Activated T-cell treated with anti-CD3 and anti-CD28 coated beads for 1 hour (primary cell): ENCODE data around the gene KRTAP10-11.
"Not testable (repeated sequence)": the region's sequence is repeated elsewhere in the genome, so short reads cannot be mapped to it uniquely, and the experiment has no call there.

Experiments used
- DNase-seq: peaks from one replicate; pipeline ENCODE4 v3.0.0-alpha.2; 2020; ENCODE audit warnings: low read depth

Gene KRTAP10-11

DNA sequence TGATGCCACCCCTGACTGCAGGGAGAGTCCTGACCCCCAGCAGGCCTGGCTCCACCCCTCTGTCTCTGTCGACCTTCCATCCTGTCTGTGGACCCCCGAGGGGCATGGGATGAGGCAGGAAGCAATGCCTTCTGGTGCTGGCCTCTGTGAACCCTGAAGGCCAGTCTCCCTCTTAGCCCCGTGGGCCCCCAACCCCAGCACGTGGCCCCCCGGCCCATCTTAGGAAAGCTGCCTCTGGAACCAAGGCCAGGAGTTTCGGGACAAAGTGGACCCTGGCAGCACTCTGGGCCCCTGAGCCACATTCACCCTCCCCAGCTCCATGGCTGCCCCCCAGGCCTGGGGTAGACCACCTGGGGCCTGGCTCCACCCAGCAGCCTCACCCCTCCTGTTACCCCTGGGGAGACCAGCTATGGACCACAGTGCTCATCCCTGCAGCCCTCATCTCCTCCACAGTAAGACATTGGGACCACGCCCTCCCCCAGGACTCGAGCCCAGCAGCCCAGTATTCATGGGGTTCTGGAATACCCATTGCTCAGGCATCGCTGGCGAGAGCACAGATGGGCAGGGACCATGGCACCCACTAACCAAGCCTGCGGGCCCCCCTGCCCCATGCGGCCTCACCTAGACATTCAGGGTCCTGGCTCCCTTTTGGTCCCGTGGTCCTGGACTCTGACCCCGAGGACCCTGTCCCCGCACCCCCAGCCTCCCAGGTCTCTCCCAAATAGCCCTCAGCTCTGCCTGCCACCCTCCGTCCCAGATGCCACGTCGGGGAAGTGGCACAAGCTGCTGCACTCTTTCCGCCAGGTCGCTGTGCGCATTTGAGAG is 7.5 kb upstream of the KRTAP10-11 start:
- not testable (repeated sequence) for DNase-seq

GRCh38 chr21:44639331-44639655 is 6.9 kb upstream of the KRTAP10-11 start:
- DNase-seq, result no peak

- no peak for DNase-seq
Measured at GRCh38 chr21:44640761-44641160, 5.5 kb upstream of the KRTAP10-11 start.

DNA sequence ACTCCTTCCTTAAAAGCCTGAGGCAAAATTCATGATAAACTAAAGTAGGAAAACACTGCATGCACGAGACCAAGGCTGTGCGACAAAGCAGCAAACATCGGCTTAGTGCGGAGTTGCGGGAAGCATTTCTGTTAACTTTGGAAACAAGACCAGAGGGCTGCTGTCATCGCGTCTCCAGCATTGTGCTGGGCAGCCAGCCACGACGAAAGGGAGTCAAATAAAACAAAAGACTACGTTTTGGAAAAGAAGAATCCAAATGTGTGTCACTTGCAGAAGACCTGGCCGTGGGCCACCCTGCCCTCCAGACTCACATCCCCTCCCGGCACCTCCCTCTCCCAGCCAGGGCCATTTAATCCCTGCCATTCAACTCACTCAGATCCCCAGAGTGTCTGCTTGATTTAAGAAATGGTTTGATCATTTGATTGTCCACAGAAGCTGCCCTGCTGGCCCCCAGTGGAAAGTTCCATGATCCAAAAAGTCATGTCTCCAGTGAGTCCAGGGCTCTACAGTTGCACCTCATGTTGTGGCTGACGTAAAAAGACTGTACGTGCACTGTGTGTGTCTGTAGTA is 2.4 kb upstream of the KRTAP10-11 start:
- no peak for DNase-seq

- DNase-seq, result no peak
Measured at GRCh38 chr21:44644878-44645277, 1.3 kb upstream of the KRTAP10-11 start.

- no peak for DNase-seq
Measured at GRCh38 chr21:44647222-44647552, 973 bp downstream of the KRTAP10-11 start.

DNA sequence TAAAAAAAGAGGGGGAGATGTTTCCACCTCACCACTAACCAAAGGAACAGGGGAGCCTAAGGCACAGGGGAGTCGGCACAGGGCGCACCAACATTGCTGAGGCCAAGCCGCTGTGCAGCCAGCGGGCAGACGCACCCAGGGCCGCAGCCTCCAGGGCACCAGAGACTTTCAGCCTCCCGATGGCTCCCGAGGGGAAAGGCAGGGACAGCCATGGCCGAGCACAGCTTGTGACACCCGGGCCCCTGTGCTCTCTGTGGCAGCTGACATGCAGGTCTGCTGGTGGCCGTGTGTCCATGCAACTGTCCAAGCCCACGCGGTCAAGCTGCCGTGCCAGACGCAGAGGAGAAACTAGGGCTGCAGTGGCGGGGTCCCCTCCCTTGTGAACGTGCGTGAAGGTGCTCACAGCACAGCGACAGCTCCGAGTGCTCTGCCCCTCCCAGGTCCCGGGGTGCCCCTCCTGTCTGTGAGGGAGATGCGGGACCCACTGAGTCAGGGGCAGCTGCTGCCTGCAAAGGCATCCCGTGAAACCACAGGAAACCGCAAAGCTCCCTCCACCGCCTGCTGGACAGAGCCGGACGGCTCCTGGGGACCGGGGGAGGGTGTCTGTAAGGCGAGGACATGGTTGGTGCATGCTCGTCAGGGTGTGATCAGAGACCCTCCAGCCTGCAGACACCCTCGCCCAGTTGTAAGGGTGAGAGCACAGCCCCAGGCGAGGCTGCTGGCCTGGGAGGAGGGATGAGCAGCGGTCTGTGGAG is 2.5 kb downstream of the KRTAP10-11 start:
- DNase-seq, result no peak

GRCh38 chr21:44649521-44650100 is 3.4 kb downstream of the KRTAP10-11 start:
- DNase-seq, result no peak

- DNase-seq, result no peak
Measured at GRCh38 chr21:44650265-44650972, 4.2 kb downstream of the KRTAP10-11 start.

DNA sequence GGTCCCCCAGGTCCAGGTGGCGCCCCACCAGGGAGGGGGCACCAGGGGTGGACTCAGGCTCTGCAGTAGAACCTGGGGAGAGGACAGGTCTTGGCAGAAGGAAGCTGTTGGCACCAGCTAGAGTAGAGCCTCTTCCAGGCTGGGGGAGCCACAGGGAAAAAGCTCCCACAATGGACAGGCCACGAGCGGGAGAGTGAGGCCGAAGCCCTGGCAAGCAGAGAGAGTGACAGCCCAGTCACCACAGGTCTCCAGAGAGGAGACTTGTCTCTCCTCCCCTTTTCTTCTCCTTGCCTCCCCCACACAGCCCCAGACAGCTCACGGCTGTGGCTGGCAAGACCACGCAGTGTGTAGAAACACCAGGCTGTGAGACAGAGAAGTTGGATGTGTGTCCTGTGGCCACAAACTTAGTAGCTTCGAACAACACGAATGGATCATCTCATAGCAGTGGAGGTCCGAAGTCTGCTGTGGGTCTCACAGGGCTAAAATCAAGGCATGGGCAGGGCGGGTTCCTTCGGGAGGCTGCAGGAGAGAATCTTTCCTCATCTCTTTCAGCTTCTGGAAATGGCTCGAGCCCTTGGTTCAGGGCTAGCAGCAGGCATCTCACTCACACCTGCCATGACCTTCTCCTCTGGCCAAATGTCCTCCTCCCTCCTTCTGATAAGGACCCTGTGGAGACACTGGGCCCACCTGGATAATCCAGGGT is 4.9 kb downstream of the KRTAP10-11 start:
- DNase-seq, result no peak

DNA sequence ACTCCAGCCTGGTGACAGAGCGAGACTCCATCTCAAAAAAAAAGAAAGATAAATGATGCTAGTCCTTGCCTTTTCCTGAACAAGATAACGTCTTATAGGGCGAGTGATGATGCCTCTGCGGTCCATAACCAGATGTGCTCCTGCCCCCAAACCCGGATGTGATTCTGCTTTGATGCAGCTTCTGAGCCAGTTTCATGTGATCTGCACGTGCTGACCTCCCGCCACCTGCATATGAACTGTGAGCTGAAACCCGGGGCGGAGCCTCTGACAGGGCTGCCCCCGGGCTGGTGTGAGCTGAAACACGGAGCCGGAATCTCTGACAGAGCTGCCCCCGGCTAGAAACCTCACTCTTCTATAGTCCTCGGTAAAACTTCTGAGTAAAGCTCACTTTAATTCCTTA is 6.9 kb downstream of the KRTAP10-11 start:
- no peak for DNase-seq

DNA sequence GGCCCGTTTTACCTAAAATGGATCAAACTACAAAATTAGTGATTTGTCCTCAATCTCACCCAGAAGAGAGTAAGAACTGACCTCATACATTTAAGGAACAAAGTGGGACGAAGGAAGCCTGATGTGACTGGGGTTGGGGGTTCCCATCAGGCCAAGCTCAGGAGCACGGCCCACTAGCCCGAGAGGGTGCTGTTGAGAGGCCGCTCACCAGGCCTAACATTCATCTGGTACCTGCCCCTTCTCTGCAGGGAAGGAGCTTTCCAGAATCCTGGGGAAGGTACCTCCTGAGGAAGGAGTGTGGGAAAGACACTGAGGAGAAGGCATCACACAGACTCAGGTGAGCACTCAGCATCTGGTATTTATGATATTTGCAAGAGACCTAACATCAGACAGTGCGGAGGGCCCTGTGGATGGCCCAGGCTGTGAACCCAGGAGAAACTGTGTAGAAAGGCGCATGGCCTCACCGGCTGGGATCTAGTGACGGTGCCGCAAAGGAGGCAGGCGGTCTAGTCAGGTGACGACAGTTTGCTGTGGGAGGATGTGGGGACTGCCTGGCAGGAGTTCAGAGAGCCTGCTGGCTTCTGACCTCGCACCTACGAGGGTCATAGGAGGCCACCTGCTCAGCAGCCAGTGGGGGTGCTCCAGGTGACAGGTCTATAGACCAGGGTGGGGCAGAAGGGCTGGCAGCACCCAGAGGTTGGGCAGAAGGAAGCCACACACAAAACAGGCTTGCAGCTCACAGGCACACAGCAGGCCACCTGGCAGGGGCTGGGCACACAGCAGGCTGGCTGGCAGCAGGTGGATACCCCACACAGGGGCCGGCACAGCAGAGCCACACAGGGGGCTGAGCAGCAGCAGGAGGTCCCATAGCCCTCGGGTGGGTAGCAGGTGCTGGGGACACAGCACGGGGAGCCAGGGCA is 7.7 kb downstream of the KRTAP10-11 start:
- peak; percentile 22 for DNase-seq

- no peak for DNase-seq
Measured at GRCh38 chr21:44654576-44655175, 8.5 kb downstream of the KRTAP10-11 start, which contains the start of gene KRTAP12-4. Gene KRTAP12-4 (minus strand): TSS chr21:44654659. CDS start chr21:44654614, 45 bp downstream.

DNA sequence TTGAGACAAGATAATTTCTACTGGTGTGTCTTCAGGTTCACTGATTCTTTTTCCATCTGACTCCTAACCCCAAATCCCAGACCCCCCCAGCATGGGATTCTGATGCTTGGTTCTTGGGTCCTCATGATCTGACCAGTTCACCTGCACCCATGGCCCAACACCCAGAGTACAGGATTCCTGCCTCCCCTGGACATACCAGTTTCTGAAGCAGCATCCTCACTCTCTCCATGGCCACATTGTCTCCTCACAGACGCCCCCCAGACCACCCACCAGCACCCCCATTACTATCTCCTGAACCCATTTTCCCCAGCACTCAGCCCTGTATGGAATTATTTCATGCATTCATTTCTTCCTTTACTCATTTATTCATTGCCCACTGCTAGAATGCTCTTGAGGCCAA is 10.7 kb downstream of the KRTAP10-11 start:
- DNase-seq, result no peak

- DNase-seq, result peak; percentile 19
Measured at GRCh38 chr21:44657635-44658540, 11.7 kb downstream of the KRTAP10-11 start, which contains the start of gene KRTAP12-3. Gene KRTAP12-3 (plus strand): TSS chr21:44657932. CDS start chr21:44657980, 48 bp downstream.

- DNase-seq, result no peak
Measured at GRCh38 chr21:44658541-44658910, 12.3 kb downstream of the KRTAP10-11 start.

DNA sequence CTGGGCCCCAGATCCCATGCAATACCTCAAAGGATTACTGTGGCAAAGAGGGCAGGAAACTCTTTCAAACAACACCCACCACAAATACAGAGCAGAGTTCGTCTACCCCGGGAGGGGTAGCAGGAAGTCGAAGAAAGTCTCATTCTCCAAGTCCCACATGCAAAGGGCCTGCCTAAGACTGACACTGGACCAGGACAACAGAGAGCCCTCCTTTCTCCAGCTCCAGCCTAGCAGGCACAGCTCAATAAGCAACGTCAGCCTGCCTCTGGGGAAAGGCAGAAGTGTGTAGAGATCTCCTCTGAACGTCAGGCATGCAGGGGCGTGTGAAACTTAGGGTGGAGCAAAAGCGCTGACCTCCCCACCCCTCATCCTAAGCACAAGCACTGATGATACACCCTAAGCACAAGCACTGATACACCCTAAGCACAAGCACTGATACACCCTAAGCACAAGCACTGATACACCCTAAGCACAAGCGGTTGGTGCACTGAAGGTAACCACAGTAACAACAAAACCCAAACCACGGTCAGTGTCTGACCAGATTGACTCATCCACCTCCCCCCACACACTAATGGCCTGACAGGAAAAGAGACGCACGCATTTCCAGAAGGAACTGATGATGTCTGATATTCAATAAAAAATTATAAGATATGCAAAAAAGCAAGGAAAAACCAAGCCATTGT is 12.8 kb downstream of the KRTAP10-11 start:
- no peak for DNase-seq

- not testable (repeated sequence) for DNase-seq
Measured at GRCh38 chr21:44661567-44661966, 15.4 kb downstream of the KRTAP10-11 start.
